ENCODE measurements around the gene NRG4.
A peak's percentile ranks its signal among the peaks of the same experiment; 100 is the strongest.
"Not testable (repeated sequence)": the region's sequence is repeated elsewhere in the genome, so short reads cannot be mapped to it uniquely, and the experiment has no call there.

Gene NRG4

GRCh38 chr15:76011627-76012551 is at the start of gene NRG4:
TSS of gene NRG4 (minus strand) at chr15:76012424. CDS start at chr15:76011230, 1,194 bp downstream.
- no peak for DNase-seq

DNA sequence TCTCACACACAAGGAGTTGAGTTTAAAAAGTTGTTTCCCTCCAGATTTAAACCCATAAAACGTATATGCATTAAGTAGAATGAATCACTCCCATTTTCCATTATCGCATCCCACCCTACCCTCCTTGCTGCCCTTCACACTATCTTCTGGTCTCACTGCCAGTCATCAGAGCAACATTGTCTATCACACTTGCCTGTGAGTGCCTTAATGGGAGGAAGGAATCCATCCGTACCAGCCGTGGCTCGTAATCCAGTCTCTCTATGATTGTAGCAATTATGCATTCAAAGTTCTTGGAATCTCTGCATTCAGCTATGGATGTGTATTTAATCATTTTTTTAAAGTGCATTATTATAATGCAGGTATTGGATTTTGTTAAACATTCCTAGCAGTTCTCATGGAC is 49.5 kb upstream of the NRG4 start:
- DNase-seq = no peak

DNA sequence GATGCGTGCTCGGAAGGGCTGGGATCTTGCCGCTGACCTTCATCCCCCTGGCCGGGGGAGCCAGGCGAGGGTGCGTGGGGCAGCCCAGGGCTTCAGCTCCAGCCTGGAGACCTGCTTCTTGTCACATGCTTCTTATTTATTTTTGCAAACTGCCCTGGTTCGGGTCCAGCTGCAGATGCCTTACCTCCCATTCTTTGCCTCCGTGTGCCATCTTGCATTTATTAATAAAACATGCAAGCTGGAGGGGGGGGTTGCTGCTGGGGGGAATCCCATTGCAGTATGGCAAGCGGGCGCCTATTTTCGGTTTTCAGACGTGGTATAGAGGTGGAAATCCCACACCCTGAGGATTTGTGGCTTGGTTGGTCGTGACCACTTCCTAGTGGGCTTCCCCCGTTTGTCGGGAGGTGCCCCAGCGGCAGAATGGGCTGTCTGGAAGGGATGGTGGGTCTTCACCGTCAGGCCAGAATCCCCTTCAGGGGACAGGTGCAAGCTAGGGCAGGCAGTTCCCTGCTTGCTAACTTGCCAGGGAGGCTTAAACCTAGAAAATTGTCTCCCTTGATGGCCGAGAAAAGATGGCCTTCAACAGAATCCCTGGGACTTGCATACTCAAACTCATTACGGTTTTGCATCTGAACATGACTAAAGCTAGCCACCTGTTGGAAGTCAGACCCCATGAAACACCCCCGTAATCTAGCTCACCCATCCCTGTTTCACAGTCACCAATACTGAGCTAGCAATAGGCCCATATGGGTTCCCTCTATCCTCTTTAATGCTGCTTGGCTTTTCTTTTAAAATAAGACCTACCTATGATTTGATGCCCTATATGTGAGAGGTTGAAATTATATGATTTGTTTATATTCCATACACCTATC is 48.1 kb upstream of the NRG4 start:
- no peak for DNase-seq

DNA sequence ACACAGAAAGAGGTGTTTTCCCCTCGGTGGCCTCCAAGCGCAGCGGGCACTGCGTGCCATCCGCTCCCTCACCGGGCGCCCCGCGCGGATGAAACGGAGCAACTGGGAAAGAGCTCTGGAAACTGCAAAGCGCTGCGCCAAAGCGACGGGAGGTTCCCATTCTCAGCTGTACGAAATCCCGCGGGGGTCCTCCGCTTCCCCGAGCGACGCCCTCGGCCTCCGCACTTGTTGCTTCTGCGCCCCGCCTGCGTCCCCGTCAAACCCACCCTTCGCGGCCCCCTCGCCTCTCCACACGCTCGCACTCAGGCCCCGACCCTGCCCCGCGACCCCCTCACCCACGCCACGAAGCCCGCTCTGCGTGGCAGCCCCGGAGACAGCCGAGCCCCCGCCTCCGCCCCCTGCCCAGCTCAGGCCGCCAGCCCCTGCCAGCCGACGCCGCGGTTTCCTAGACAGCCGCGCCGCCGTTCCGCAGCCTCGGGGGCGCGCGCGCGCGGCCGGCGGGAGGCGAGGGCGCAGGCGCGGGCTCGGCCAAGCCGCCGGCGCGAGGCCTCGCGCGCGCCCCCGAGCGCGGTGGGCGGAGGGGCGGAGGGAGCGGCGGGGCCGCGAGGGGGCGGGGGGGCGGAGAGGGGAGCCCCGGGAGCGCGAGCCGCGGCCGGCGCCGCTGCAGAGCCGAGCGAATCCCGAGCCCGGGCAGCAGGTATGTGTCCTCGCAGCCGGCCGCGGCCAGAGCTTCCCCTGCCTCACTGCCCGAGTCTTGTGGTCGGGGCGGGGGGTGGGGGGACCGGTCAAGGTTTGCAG is 47.3 kb upstream of the NRG4 start, which contains the start of gene TMEM266:
Gene TMEM266 (plus strand): TSS at position 666 of the 798 bp plus-strand sequence. CDS start 74,279 bp downstream, outside the sequence.
- DNase-seq = no peak

GRCh38 chr15:76058714-76059319 is 46.6 kb upstream of the NRG4 start:
- no peak for DNase-seq

GRCh38 chr15:76057332-76058000 is 45.2 kb upstream of the NRG4 start:
- peak; percentile 52 for DNase-seq

GRCh38 chr15:76056931-76057330 is 44.7 kb upstream of the NRG4 start:
- no peak for DNase-seq

- not testable (repeated sequence) for DNase-seq
Measured at GRCh38 chr15:76054201-76054600, 42.0 kb upstream of the NRG4 start.

GRCh38 chr15:76038512-76038911 is 26.3 kb upstream of the NRG4 start:
- DNase-seq = no peak

DNA sequence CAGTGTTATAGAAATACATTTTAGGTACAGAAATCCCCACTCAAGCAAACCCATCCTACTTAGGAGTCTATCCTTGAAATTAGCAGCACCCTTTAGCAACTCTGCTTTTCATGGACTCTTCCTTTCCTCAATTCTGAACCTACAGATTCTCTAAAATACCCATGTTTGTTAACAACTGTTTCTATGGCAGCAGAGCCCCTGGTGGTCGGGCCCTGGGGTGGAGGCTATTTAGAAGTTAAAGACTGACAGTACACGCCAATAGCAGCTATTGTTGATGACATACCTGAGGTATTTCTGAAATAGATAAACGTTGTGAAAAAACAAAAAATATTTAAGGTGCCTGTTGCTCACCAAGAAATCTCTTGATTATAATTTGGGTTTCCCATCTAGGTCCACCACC is 23.4 kb upstream of the NRG4 start:
- DNase-seq = no peak

DNA sequence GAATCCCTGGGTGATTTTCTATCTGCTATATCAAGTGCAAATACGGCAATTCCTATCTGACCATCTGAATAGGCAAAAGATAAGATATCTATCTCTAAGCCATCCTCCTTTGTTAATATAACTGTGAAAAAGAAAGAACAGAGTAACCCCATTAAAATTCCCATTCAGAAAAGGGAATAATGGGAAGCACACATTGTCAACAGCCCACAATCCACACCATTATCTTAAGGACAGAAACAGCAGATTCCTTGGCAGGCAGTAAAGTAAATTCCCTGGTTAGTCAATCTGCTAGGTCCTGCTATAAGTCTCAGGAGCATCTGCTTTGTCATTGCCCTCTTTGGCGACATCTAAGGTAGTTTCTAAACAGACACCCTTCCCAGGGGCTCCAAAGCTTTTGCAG is 21.9 kb upstream of the NRG4 start:
- DNase-seq = no peak

DNA sequence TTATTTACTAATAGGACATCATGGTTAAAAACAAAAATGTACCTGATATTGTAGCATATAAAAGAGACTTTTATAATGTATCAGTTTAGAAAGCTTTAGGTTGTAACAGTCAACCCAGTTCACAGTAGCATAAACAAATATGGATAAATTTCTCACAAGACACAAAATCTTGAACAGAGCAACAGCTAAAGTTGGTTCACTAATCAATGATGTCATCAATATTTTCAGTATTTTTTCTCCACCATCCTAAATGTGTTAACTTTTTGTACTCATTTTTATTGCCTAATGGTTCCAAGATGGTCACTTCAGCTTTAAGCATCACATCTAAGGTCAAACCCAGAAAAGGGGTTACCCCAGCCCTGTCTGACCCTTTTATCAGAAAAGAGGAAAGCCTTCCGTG is 21.2 kb upstream of the NRG4 start:
- no peak for DNase-seq

DNA sequence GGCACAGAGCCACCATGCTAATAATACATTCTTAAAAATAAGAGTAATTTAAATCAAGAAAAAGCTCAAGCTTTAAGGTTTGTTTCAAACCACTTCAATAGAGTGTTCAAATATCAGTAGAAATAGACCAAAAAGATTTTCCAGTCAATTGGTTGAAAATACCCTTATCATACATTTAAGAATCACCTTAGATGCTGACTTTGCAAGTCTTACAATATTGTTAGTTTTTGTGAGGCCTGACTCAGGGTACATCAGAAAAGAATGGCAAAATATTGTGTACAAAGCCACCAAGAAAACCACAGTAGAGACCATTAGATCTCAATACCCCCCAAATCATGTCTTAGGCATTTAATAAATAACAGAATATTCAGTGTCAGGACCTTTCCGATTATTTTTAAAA is 19.8 kb upstream of the NRG4 start:
- DNase-seq = no peak

DNA sequence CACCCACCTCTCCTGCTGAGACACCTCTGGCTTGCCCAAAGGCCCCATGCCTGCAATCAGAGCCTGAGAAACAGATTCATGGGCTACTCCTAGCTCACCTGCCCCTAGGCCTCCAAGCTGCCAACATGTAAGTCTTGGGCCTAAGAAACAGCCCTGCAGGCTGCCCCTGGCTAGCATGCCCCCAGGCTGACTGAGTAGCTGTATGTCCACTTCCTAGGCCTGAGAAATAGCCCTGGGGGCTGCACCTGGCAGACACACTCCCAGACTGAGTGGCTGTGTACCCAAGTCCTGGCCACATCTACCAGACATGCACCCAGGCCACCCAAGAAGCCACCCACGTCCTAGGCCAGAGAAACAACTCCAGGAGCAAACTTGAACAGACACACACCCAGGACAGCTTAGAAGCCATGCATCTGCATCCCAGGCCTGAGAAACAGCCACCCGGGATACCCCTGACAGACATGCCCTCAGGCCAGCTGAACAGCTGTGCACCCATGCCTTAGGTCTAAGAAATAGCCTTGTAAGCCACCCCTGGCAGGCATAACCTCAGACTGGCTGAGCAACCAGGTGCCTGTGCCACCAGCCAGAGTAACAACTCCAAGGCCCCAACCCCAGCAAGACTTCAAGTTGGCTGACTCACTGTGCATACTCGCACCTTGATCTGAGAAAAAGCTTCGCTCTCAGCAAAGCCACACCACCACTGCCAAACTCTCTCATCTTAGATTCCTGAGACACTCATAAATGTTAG is 12.0 kb upstream of the NRG4 start:
- no peak for DNase-seq

DNA sequence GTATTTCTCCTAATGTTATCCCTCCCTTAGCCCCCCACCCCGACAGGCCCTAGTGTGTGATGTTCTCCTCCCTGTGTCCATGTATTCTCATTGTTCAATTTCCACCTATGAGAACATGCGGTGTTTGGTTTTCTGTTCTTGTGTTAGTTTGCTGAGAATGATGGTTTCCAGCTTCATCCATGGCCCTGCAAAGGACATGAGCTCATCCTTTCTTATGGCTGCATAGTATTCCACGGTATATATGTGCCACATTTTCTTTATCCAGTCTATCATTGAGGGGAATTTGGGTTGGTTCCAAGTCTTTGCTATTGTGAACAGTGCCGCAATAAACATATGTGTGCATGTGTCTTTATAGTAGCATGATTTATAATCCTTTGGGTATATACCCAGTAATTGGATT is 1.2 kb upstream of the NRG4 start:
- DNase-seq = not testable (repeated sequence)

DNA sequence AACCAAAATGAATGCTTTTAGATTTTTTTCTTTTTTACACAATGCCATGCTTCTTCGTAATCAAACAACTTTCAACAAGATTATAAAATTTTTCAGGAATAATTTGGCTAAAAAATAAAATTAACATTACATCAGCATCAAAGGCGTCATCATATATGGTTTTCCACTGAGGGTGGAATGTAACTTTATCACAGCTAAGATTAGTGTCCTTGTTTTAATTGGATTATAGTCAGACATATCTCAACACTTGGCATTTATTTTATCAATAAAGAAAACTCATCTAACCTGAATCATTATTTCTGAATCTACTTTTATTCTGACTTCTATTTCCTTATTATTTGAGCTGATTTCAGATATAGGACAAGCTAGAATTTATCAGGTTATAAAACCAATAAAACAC is 1.6 kb downstream of the NRG4 start:
- no peak for DNase-seq

DNA sequence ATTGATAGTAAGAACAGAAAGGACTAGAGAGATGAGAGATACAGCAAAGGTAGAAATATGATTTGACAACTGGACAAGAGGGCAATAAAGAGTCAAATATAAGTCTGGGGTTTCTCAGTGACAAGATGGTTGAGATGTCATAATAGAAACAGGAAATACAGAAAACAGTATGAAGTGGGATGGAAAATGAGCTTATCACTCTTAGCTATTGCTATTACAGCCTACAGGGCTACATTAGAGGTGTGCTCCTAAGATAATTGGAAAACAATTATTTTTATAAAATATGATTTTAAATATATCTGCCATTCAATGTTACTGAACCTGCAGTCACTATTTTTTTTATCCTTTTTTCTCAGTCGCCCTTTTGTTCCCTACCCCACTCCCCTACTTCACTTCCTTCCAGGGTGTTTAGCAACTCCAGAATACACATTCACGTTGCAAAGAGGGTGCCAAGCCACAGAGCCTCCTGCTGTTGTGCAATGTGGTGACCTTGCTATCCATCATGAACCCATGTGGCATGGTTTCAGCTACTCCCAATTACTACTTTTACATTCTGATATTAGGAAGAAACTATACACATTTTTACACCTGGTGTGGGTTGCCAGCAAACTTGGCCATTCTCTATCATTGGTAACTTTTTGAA is 6.0 kb downstream of the NRG4 start:
- no peak for DNase-seq

DNA sequence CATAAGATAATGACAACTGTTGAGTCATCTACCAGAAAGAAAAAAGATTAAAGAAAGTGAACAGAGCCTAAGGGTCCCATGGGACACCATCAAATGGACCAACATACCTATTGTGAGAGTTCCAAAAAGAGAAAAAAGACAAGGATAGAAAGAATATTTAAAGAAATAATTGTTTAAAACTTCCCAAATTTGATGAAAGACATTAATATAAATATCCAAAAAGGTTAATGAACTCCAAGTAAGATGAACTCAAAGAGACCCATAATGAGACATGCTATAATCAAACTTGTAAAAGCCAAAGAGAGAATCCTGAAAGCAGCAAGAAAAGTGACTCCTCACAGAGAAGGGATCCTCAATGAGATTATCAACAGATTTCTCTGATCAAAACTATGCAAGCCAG is 8.9 kb downstream of the NRG4 start:
- DNase-seq = no peak

DNA sequence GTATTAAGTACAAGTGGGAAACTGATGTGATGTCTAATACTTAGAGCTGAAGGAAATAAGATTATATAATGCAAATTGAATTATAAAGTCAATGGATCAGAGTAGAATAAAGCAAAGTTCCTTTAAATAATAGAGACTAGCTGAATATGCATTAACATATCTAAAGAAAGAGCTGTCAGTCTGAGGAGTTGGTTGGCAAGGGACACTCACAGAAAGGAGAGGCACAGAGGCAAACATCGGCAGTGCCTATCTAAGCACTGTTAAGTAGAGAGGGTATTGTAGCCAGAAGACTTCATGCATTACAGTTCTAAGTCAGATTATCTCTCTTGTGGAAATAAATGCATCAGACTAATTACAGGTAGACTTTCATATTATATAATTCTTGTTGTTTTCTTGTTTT is 16.6 kb downstream of the NRG4 start:
- DNase-seq = no peak

DNA sequence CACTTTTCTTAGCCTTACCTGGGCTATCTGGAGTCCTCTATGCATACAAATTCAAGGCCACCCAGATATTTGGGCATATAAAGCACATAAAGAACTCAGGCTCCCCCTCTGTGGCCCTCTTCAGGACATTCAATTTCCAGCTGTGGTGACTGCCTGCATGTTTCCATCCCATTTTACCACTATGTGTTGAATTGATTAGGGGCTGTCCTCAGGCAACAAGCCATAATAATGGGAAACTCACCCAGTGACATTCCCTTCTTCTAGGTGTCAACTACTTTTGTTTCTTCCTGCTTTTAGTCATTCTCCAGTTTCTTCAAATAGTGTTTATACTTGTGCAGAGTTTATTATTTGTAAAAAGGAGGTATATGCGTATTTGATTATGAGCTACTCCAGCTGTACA is 18.0 kb downstream of the NRG4 start:
- DNase-seq = no peak

- DNase-seq = no peak
Measured at GRCh38 chr15:75992897-75993296, 19.3 kb downstream of the NRG4 start.
